HepG2 (cell line): ENCODE results near the gene NELFB. TPM values are rescaled to one million over a fixed set of nuclear protein-coding genes. Genes with fewer than 3 reads are reported as not detected.

Experiments
- ATAC-seq: fragments of 200-7000 bp; cut with Tn5 transposase; 3 replicates; pipeline ENCODE4 v1.9.1; 2020; ENCODE audit warnings: mild to moderate bottlenecking, moderate library complexity
- BruUV-seq: library from RNA; stranded (reverse); fragments of 400-500 nt; replicated peaks from 2 replicates; lab custom pipeline; 2021; lab: Mats Ljungman, UMichigan
- CTCF ChIA-PET: fragments of 300-600 bp; formaldehyde crosslinking; extraction: SDS; loops from one replicate; lab custom pipeline; 2021; ENCODE audit warnings: low total read pairs, inconsistent platforms, low intra/inter-chr PET ratio; lab: Yijun Ruan, JAX
- POLR2A ChIA-PET: fragments of 350-600 bp; sonication (Branson Sonifier 250); formaldehyde crosslinking; loops from one replicate; lab custom pipeline; 2020; ENCODE audit warnings: antibody characterized with exemption, inconsistent platforms; lab: Yijun Ruan, JAX
- DNase-seq: peaks from one replicate; pipeline ENCODE4 v3.0.0-alpha.2; 2015; ENCODE audit warnings: low spot score
- FAIRE-seq: peaks from 3 replicates; lab custom pipeline; 2011; peaks lifted over from hg19 to GRCh38; lab: Jason Lieb, UNC
- H2AFZ ChIP-seq: one replicate; pipeline ENCODE4 v1.6.1; 2011; ENCODE audit warnings: low read length, inconsistent platforms
- H3K27ac ChIP-seq: fragments of 300-600 bp; 3 replicates; pipeline ENCODE4 v1.8.0; 2011; ENCODE audit warnings: mixed run types, mild to moderate bottlenecking, mixed read lengths, low read length, inconsistent platforms; ENCODE audit not compliant: insufficient read depth; ENCODE audit errors: extremely low read length
- H3K27me3 ChIP-seq, 2 experiments: fragments of 200-600 bp in 1 of 2; 2 replicates in 1 of 2; 3 replicates in 1 of 2; pipeline versions ENCODE4 v1.6.0 to v1.8.0; 2011; ENCODE audit warnings: low read length in 2 of 2, mild to moderate bottlenecking in 2 of 2, moderate library complexity in 2 of 2, inconsistent platforms in 1 of 2; ENCODE audit not compliant: insufficient read depth in 2 of 2, control insufficient read depth in 1 of 2
- H3K36me3 ChIP-seq, 2 experiments: fragments of 200-600 bp in 1 of 2; replicated peaks in 1 of 2; 2 replicates in 1 of 2; 3 replicates in 1 of 2; pipeline versions ENCODE4 v1.5.1 to v1.8.0; 2011; ENCODE audit warnings: low read length in 2 of 2, inconsistent platforms in 1 of 2; ENCODE audit not compliant: insufficient read depth in 2 of 2, control insufficient read depth in 1 of 2
- H3K4me1 ChIP-seq: 2 replicates; pipeline ENCODE4 v1.5.1; 2012; ENCODE audit warnings: low read length, inconsistent platforms; ENCODE audit not compliant: insufficient read depth
- H3K4me2 ChIP-seq: 2 replicates; pipeline ENCODE4 v1.6.0; 2011; ENCODE audit warnings: low read depth, low read length, inconsistent platforms
- H3K4me3 ChIP-seq, 3 experiments: fragments of 200-600 bp in 1 of 3; sonication (generic), shearing (Covaris generic) in 1 of 3; replicated peaks in 1 of 3; 2 replicates each; pipeline ENCODE4 v1.5.1; 2011 to 2016; ENCODE audit warnings: low read length in 3 of 3, inconsistent platforms in 2 of 3, low read depth in 2 of 3, mild to moderate bottlenecking in 2 of 3, control low read depth in 1 of 3, mixed read lengths in 1 of 3; ENCODE audit not compliant: insufficient read depth in 1 of 3
- H3K79me2 ChIP-seq: one replicate; pipeline ENCODE4 v1.6.1; 2011; ENCODE audit warnings: low read length, inconsistent platforms; ENCODE audit not compliant: insufficient read depth
- H3K9ac ChIP-seq: 2 replicates; pipeline ENCODE4 v1.6.0; 2011; ENCODE audit warnings: mild to moderate bottlenecking, low read depth, low read length, inconsistent platforms; ENCODE audit not compliant: insufficient read depth
- H3K9me3 ChIP-seq: 2 replicates; pipeline ENCODE4 v1.5.1; 2012; ENCODE audit warnings: mild to moderate bottlenecking, low read length
- H4K20me1 ChIP-seq: 2 replicates; pipeline ENCODE4 v1.6.0; 2011; ENCODE audit warnings: inconsistent platforms, mild to moderate bottlenecking, low read length, moderate library complexity; ENCODE audit not compliant: insufficient read depth
- ETV5 ChIP-seq: IDR thresholded peaks from 2 replicates; pipeline ENCODE4 v1.6.1; 2018; ENCODE audit warnings: missing biosample characterization, missing genetic modification reagents, inconsistent platforms, borderline replicate concordance
- HIVEP1 ChIP-seq: sonication (generic); formaldehyde crosslinking; IDR thresholded peaks from 2 replicates; pipeline ENCODE4 v1.4.0; 2020; ENCODE audit warnings: mild to moderate bottlenecking, missing genetic modification reagents
- KLF6 ChIP-seq: IDR thresholded peaks from 2 replicates; pipeline ENCODE4 v1.8.0; 2016; ENCODE audit warnings: missing biosample characterization, missing genetic modification reagents
- NFYC ChIP-seq: IDR thresholded peaks from 2 replicates; pipeline ENCODE4 v1.6.1; 2016; ENCODE audit warnings: missing genetic modification reagents, missing compliant biosample characterization
- NR2C2 ChIP-seq: sonication (generic); formaldehyde crosslinking; IDR thresholded peaks from 2 replicates; pipeline ENCODE4 v1.4.0; 2020; ENCODE audit warnings: missing genetic modification reagents, mild to moderate bottlenecking, moderate library complexity, borderline replicate concordance
- SP1 ChIP-seq, 2 experiments: fragments of 450-650 bp in 1 of 2; sonication (generic) in 1 of 2; formaldehyde crosslinking in 1 of 2; IDR thresholded peaks; 2 replicates each; pipeline versions ENCODE4 v1.4.0 to v1.6.1; 2016 to 2020; ENCODE audit warnings: missing genetic modification reagents in 1 of 2
- SRSF1 ChIP-seq: fragments of 200-400 bp; formaldehyde crosslinking; optimal IDR thresholded peaks from 2 replicates; pipeline ENCODE3; 2017; ENCODE audit warnings: mild to moderate bottlenecking, low read depth, low read length, moderate library complexity
- ZEB1 ChIP-seq: IDR thresholded peaks from 2 replicates; pipeline ENCODE4 v1.6.1; 2012; ENCODE audit warnings: mild to moderate bottlenecking, low read depth, inconsistent platforms; ENCODE audit not compliant: insufficient replicate concordance
- ZNF136 ChIP-seq: sonication (generic); formaldehyde crosslinking; IDR thresholded peaks from 2 replicates; pipeline ENCODE4 v1.8.1; 2022; ENCODE audit warnings: low read depth, mild to moderate bottlenecking, moderate library complexity, missing genetic modification reagents
- ZNF761 ChIP-seq: sonication (generic); formaldehyde crosslinking; conservative IDR thresholded peaks from 2 replicates; pipeline ENCODE4 v1.4.0; 2020; ENCODE audit warnings: mild to moderate bottlenecking, missing genetic modification reagents
- ZNF788 ChIP-seq: sonication (generic); formaldehyde crosslinking; IDR thresholded peaks from 2 replicates; pipeline ENCODE4 v1.5.0; 2020; ENCODE audit warnings: mild to moderate bottlenecking, missing genetic modification reagents, borderline replicate concordance
- WGBS: methylation state at CpG from one replicate; pipeline ENCODE4 v1.1.6; 2017; ENCODE audit warnings: low lambda C conversion rate; 5-methylcytosine and 5-hydroxymethylcytosine counted together
- in situ Hi-C: cut with HindIII; loops from 2 replicates; pipeline ENCODE4 v1.10.0; 2017; ENCODE audit warnings: low pct_unique_long_range_greater_than_20kb; ENCODE audit not compliant: extremely low pct_ligation_motif_present
- intact Hi-C: fragments of 100-400 bp; cut with micrococcal nuclease; formaldehyde crosslinking; loops from one replicate; pipeline ENCODE4 v1.10.0; 2022; ENCODE audit not compliant: unreplicated experiment
- polyA plus RNA-seq, 8 experiments: library from polyadenylated mRNA; depleted of rRNA in 3 of 8; stranded (reverse) in 7 of 8; unstranded in 1 of 8; fragments of >200 nt; fragmentation: Illumina TruSeq in 4 of 8; extraction: Trizol in 4 of 8; gene quantifications; 2 replicates each; pipeline versions ENCODE4 v1.2.1 to v1.2.3, GENCODE V29; 2011 to 2016; ENCODE audit warnings: low read depth in 4 of 8, missing spikeins in 1 of 8, mixed read lengths in 1 of 8; ENCODE audit not compliant: insufficient read depth in 1 of 8
- total RNA-seq, 5 experiments: library from RNA; depleted of rRNA; stranded (reverse); fragments of >200 nt; fragmentation: Illumina TruSeq; extraction: Trizol; gene quantifications; 2 replicates each; pipeline ENCODE4 v1.2.3, GENCODE V29; 2016; ENCODE audit warnings: low read depth in 1 of 5
- TF ChIP-seq, protein P1 (sequence below): sonication (generic); formaldehyde crosslinking; IDR thresholded peaks from 2 replicates; pipeline ENCODE4 v1.4.0; 2020; ENCODE audit warnings: missing genetic modification reagents
- TF ChIP-seq, protein P2 (sequence below), 2 experiments: sonication (generic) in 1 of 2; formaldehyde crosslinking in 1 of 2; IDR thresholded peaks; 2 replicates each; pipeline versions ENCODE4 v1.4.0 to v1.6.1; 2016 to 2020; ENCODE audit warnings: borderline replicate concordance in 1 of 2, low read depth in 1 of 2, mild to moderate bottlenecking in 1 of 2, missing genetic modification reagents in 1 of 2
- TF ChIP-seq, protein P3 (sequence below): sonication (generic); formaldehyde crosslinking; IDR thresholded peaks from 2 replicates; pipeline ENCODE4 v1.5.0; 2020; ENCODE audit warnings: mild to moderate bottlenecking, missing genetic modification reagents

NELFB gene
- total and polyA plus RNA-seq, 2 of the 13 experiments (the other 11 are each of a cell fraction or from before 2014, with no cell fraction given) = 26.5 to 45.8 TPM

DNA sequence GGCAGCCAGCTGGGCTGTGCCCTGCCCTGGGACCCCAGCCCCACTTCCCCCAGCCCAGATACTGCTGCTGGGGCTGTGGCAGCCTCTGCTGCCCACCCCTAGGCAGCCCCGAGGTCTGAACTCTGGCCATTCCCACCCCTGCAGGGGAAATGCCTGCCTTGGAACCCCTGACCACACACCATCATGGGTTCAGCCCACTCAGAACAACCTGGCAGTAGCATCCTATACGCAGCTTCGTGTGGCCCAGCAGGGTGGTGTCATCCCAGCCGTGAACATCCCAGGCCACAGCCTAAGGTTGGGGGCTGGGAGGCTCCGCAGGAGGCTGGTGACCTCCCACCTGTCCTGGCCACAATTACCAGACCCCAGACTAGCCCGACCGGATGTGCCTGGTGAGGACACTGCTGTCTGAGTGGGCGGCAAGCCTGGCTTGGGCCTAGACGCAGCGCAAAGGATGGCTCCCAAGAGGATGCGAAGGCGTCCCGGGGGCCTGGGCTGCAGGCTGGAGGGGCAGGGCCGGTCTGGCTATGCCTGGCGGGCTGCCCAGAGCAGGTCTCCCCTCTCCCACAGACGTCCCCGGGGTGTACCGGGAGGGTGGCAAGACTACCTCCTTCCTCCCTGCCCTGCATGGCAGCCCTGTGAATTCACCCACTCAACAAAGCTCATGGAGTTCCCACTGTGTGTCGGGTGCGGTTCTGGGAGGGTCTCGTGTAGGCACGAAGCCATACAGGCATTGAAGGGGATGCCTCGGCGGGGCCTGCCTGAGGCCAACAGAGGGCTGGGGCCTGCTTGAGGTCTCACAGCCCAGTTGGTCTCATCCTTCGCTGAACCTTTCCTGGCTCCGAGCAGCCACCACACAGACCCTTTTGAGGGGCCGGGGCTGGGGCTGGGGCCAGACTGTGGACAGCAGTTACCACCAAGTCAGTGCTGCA, 25.9 kb upstream of the NELFB start:
- peaks cover 75% of the 10 kb centered on the region for H3K4me1 ChIP-seq
- no peaks in the 10 kb centered on the region for H3K9me3 ChIP-seq
- H3K4me3 ChIP-seq = peak overlapping the region; percentile 53 to 72 (median 62)
- 16% methylated on average over 8 of the region's 27 CpGs for WGBS
- in situ Hi-C loops (loop anchor here (5.0 kb wide), 2 partner anchors 42 to 117 kb away; partner anchors contain the start of genes ANAPC2, DPP7 and SSNA1), intact Hi-C loops (no loop called here)
- H2AFZ ChIP-seq = no peak overlapping the region
- CTCF ChIA-PET = no interaction called here
- no peaks in the 10 kb centered on the region for H4K20me1 ChIP-seq
- H3K27me3 ChIP-seq = no peaks in the 10 kb centered on the region
- H3K4me2 ChIP-seq = peak overlapping the region; percentile 96
- peak; percentile 6 for ATAC-seq
- DNase-seq = no peak
- no peaks in the 10 kb centered on the region for H3K36me3 ChIP-seq
- FAIRE-seq = no peak
- H3K27ac ChIP-seq = peak overlapping the region; percentile 75
- POLR2A ChIA-PET = interaction anchor here (0.9 to 2.7 kb wide), 13 partner anchors 9 to 143 kb away, joined by 3 to 16 read pairs (median 6); partner anchors contain the start of genes ANAPC2, MAN1B1, SSNA1 and TOR4A
- no peaks in the 10 kb centered on the region for H3K79me2 ChIP-seq
- peak overlapping the region; percentile 65 for H3K9ac ChIP-seq
- BruUV-seq = no TSS peak
- TF ChIP-seq ZNF761 (CRISPR knock-in tag) (0 out of 2 replicates have a peak, but pooled peaks have one; percentile 9), SRSF1 (no peak), ZNF136 (CRISPR knock-in tag) (0 out of 2 replicates have a peak, but pooled peaks have one; percentile 14), ETV5 (peak; percentile 40; the same call in 1 of the 2 replicates), KLF6 (CRISPR knock-in tag) (no peak; the same call in 1 of the 2 replicates), ZEB1 (no peak), ZNF788 (peak; percentile 51), NFYC (CRISPR knock-in tag) (no peak), SP1 (IDR thresholded peaks at IDR 0.05) (no peak), SP1 (CRISPR knock-in tag; IDR thresholded peaks at IDR 0.05) (no peak), NR2C2 (no peak), HIVEP1 (CRISPR knock-in tag) (peak; percentile 52; the same call in 1 of the 2 replicates)
- TF ChIP-seq, protein P1, sequence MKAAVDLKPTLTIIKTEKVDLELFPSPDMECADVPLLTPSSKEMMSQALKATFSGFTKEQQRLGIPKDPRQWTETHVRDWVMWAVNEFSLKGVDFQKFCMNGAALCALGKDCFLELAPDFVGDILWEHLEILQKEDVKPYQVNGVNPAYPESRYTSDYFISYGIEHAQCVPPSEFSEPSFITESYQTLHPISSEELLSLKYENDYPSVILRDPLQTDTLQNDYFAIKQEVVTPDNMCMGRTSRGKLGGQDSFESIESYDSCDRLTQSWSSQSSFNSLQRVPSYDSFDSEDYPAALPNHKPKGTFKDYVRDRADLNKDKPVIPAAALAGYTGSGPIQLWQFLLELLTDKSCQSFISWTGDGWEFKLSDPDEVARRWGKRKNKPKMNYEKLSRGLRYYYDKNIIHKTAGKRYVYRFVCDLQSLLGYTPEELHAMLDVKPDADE = no peak
- TF ChIP-seq, protein P2, sequence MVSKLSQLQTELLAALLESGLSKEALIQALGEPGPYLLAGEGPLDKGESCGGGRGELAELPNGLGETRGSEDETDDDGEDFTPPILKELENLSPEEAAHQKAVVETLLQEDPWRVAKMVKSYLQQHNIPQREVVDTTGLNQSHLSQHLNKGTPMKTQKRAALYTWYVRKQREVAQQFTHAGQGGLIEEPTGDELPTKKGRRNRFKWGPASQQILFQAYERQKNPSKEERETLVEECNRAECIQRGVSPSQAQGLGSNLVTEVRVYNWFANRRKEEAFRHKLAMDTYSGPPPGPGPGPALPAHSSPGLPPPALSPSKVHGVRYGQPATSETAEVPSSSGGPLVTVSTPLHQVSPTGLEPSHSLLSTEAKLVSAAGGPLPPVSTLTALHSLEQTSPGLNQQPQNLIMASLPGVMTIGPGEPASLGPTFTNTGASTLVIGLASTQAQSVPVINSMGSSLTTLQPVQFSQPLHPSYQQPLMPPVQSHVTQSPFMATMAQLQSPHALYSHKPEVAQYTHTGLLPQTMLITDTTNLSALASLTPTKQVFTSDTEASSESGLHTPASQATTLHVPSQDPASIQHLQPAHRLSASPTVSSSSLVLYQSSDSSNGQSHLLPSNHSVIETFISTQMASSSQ (IDR thresholded peaks at IDR 0.05; ENCODE audit: low read depth) = no peak
- TF ChIP-seq, protein P2 (CRISPR knock-in tag; IDR thresholded peaks at IDR 0.05; ENCODE audit: borderline replicate concordance) = 0 out of 2 replicates have a peak, but pooled peaks have one; percentile 3
- TF ChIP-seq, protein P3, sequence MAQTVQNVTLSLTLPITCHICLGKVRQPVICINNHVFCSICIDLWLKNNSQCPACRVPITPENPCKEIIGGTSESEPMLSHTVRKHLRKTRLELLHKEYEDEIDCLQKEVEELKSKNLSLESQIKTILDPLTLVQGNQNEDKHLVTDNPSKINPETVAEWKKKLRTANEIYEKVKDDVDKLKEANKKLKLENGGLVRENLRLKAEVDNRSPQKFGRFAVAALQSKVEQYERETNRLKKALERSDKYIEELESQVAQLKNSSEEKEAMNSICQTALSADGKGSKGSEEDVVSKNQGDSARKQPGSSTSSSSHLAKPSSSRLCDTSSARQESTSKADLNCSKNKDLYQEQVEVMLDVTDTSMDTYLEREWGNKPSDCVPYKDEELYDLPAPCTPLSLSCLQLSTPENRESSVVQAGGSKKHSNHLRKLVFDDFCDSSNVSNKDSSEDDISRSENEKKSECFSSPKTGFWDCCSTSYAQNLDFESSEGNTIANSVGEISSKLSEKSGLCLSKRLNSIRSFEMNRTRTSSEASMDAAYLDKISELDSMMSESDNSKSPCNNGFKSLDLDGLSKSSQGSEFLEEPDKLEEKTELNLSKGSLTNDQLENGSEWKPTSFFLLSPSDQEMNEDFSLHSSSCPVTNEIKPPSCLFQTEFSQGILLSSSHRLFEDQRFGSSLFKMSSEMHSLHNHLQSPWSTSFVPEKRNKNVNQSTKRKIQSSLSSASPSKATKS (CRISPR knock-in tag) = no peak
